ENCODE results near the gene PTPRJ. TPM values are rescaled to one million over a fixed set of nuclear protein-coding genes. Genes with fewer than 3 reads are reported as not detected.

The PTPRJ gene
- polyA plus RNA-seq, 1 donor (not counting 4 experiments of a cell fraction or from before 2014, with no cell fraction given) = 0.84 TPM

GRCh38 chr11:48007677-48008076 is 27.3 kb downstream of the PTPRJ start:
- TF ChIP-seq, protein P1, sequence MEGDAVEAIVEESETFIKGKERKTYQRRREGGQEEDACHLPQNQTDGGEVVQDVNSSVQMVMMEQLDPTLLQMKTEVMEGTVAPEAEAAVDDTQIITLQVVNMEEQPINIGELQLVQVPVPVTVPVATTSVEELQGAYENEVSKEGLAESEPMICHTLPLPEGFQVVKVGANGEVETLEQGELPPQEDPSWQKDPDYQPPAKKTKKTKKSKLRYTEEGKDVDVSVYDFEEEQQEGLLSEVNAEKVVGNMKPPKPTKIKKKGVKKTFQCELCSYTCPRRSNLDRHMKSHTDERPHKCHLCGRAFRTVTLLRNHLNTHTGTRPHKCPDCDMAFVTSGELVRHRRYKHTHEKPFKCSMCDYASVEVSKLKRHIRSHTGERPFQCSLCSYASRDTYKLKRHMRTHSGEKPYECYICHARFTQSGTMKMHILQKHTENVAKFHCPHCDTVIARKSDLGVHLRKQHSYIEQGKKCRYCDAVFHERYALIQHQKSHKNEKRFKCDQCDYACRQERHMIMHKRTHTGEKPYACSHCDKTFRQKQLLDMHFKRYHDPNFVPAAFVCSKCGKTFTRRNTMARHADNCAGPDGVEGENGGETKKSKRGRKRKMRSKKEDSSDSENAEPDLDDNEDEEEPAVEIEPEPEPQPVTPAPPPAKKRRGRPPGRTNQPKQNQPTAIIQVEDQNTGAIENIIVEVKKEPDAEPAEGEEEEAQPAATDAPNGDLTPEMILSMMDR (optimal IDR thresholded peaks at IDR 0.05 in 1 of 3, IDR thresholded peaks at IDR 0.05 in 1 of 3, conservative IDR thresholded peaks at IDR 0.05 in 1 of 3; ENCODE audit: extremely low read depth in 1 of 3, insufficient read depth in 2 of 3, low read length in 3 of 3) = no peak
- TF ChIP-seq EZH2 (IDR thresholded peaks at IDR 0.05; ENCODE audit: low read length) = no peak

GRCh38 chr11:48008951-48009270 is 28.6 kb downstream of the PTPRJ start:
- Histone ChIP-seq H3K9me3 (ENCODE audit: control insufficient read depth, low read depth, low read length) (no peaks in the 10 kb centered on the region), H2AFZ (ENCODE audit: control insufficient read depth, low read length) (no peak overlapping the region), H3K27ac (ENCODE audit: control insufficient read depth, insufficient read depth, low read length) (no peak overlapping the region), H4K20me1 (ENCODE audit: control insufficient read depth, extremely low read depth, insufficient read depth, low read length) (no peaks in the 10 kb centered on the region), H3K9me1 (ENCODE audit: control insufficient read depth, extremely low read depth, insufficient read depth, low read length) (no peaks in the 10 kb centered on the region), H3K9ac (ENCODE audit: control insufficient read depth, extremely low read depth, insufficient read depth, low read length) (no peak overlapping the region), H3K4me1 (ENCODE audit: control insufficient read depth, extremely low read depth, insufficient read depth, low read length) (no peaks in the 10 kb centered on the region), H3K79me2 (ENCODE audit: control insufficient read depth, insufficient read depth, low read length) (no peaks in the 10 kb centered on the region), H3K36me3 (ENCODE audit: control insufficient read depth in 2 of 2, extremely low read depth in 1 of 2, insufficient read depth in 2 of 2, low read length in 2 of 2) (no peaks in the 10 kb centered on the region), H3K27me3 (ENCODE audit: control insufficient read depth, extremely low read depth, insufficient read depth, low read length) (no peaks in the 10 kb centered on the region), H3K4me2 (ENCODE audit: control insufficient read depth, extremely low read depth, insufficient read depth, low read depth, low read length) (no peak overlapping the region), H3K4me3 (ENCODE audit: control insufficient read depth in 2 of 3, extremely low read depth in 1 of 3, insufficient read depth in 2 of 3, low read depth in 1 of 3, low read length in 3 of 3) (no peak overlapping the region)
- TF ChIP-seq, protein P1 (optimal IDR thresholded peaks at IDR 0.05 in 1 of 3, IDR thresholded peaks at IDR 0.05 in 1 of 3, conservative IDR thresholded peaks at IDR 0.05 in 1 of 3; ENCODE audit: extremely low read depth in 1 of 3, insufficient read depth in 2 of 3, low read length in 3 of 3) = no peak
- TF ChIP-seq EZH2 (IDR thresholded peaks at IDR 0.05; ENCODE audit: low read length) = no peak
- no peak for FAIRE-seq
- DNase-seq (ENCODE audit: low read depth, low spot score) = no peak
- dilution Hi-C loops (cut with MboI; ENCODE audit: extremely low pct_ligation_motif_present, low sequenced_read_pairs) = no loop called here

More at GRCh38 chr11:48007677-48008076, 27.3 kb downstream of the PTPRJ start:
- dilution Hi-C loops (cut with MboI; ENCODE audit: extremely low pct_ligation_motif_present, low sequenced_read_pairs) = no loop called here
- H3K79me2 ChIP-seq (ENCODE audit: control insufficient read depth, insufficient read depth, low read length) = no peaks in the 10 kb centered on the region
- H2AFZ ChIP-seq (ENCODE audit: control insufficient read depth, low read length) = no peak overlapping the region
- no peak for FAIRE-seq
- no peak for DNase-seq (ENCODE audit: low read depth, low spot score)
- no peak overlapping the region for H3K27ac ChIP-seq (ENCODE audit: control insufficient read depth, insufficient read depth, low read length)
- H3K4me1 ChIP-seq (ENCODE audit: control insufficient read depth, extremely low read depth, insufficient read depth, low read length) = no peaks in the 10 kb centered on the region
- H3K9me3 ChIP-seq (ENCODE audit: control insufficient read depth, low read depth, low read length) = no peaks in the 10 kb centered on the region
- no peaks in the 10 kb centered on the region for H4K20me1 ChIP-seq (ENCODE audit: control insufficient read depth, extremely low read depth, insufficient read depth, low read length)
- no peak overlapping the region for H3K4me3 ChIP-seq (ENCODE audit: control insufficient read depth in 2 of 3, extremely low read depth in 1 of 3, insufficient read depth in 2 of 3, low read depth in 1 of 3, low read length in 3 of 3)
- H3K27me3 ChIP-seq (ENCODE audit: control insufficient read depth, extremely low read depth, insufficient read depth, low read length) = no peaks in the 10 kb centered on the region
- no peak overlapping the region for H3K9ac ChIP-seq (ENCODE audit: control insufficient read depth, extremely low read depth, insufficient read depth, low read length)
- H3K9me1 ChIP-seq (ENCODE audit: control insufficient read depth, extremely low read depth, insufficient read depth, low read length) = no peaks in the 10 kb centered on the region
- no peaks in the 10 kb centered on the region for H3K36me3 ChIP-seq (ENCODE audit: control insufficient read depth in 2 of 2, extremely low read depth in 1 of 2, insufficient read depth in 2 of 2, low read length in 2 of 2)
- no peak overlapping the region for H3K4me2 ChIP-seq (ENCODE audit: control insufficient read depth, extremely low read depth, insufficient read depth, low read depth, low read length)
